Thyroid gland (tissue), 4 donors: ENCODE measurements around the gene CA10. TPM values are rescaled to one million over a fixed set of nuclear protein-coding genes. Genes with fewer than 3 reads are reported as not detected.

Experiments
- DNase-seq, 2 donors: peaks; one replicate each; pipeline ENCODE4 v3.0.0-alpha.2; 2019
- H3K27ac ChIP-seq, 3 donors: fragments of 200-600 bp; sonication (generic); 1 replicate in 2 of 3; 2 replicates in 1 of 3; pipeline ENCODE4 v1.5.1; 2016 to 2019; ENCODE audit warnings: mild to moderate bottlenecking in 1 of 3, moderate library complexity in 1 of 3
- H3K27me3 ChIP-seq: fragments of 200-600 bp; sonication (generic); one replicate; pipeline ENCODE4 v1.5.1; 2019
- H3K36me3 ChIP-seq, 2 donors: fragments of 200-600 bp; sonication (generic); one replicate each; pipeline ENCODE4 v1.5.1; 2016 to 2019
- H3K4me1 ChIP-seq, 2 donors: fragments of 200-600 bp; sonication (generic); one replicate each; pipeline ENCODE4 v1.5.1; 2017 to 2019
- H3K4me3 ChIP-seq, 3 donors: fragments of 200-600 bp; sonication (generic); replicated peaks in 1 of 3; 1 replicate in 2 of 3; 2 replicates in 1 of 3; pipeline ENCODE4 v1.5.1; 2016; ENCODE audit warnings: mild to moderate bottlenecking in 1 of 3
- H3K9me3 ChIP-seq: fragments of 200-600 bp; sonication (generic); one replicate; pipeline ENCODE4 v1.5.1; 2017
- CTCF ChIP-seq, 6 experiments: fragments of 200-600 bp in 3 of 6; fragments of 450-650 bp in 3 of 6; sonication (generic) in 3 of 6; IDR thresholded peaks; one replicate each; pipeline ENCODE4 v1.5.1; 2016 to 2019; ENCODE audit warnings: antibody characterized with exemption in 6 of 6, mild to moderate bottlenecking in 2 of 6, inconsistent platforms in 1 of 6, moderate library complexity in 1 of 6
- POLR2A ChIP-seq, 2 donors: fragments of 450-650 bp; IDR thresholded peaks; one replicate each; pipeline ENCODE4 v1.6.1; 2017; ENCODE audit warnings: antibody characterized with exemption in 2 of 2, mild to moderate bottlenecking in 2 of 2, moderate library complexity in 1 of 2
- WGBS, 2 donors: methylation state at CpG; one replicate each; pipeline ENCODE4 v1.1.5; 2017; 5-methylcytosine and 5-hydroxymethylcytosine counted together
- intact Hi-C: fragments of 100-400 bp; cut with DNase I; formaldehyde crosslinking; loops from one replicate; pipeline ENCODE4 v1.15.1; 2023
- total RNA-seq, 4 donors: library from RNA; depleted of rRNA; stranded (reverse); fragments of >200 nt; gene quantifications; one replicate each; pipeline ENCODE4 v1.2.3, GENCODE V29; 2016

Gene CA10
- total RNA-seq, 4 donors from 2014 or later: not detected

DNA sequence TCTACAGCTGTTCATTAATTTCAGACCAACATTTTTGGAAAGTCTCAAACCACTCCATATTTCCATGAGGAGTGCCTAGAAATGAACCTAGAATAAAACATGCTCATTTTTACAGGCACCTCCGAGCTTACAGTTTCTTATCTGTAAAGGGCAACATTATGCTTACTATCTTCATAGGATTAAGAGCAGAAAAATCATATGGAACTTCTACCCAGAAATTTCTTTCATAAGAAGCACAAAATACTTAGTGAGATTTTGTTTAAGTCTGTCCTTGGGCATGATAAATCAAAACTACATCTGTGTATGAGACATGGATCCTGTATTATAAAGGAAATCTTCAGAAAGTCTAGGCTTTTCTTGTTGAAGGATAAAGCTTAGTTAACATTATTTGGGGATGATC is 187.4 kb downstream of the CA10 start:
- H3K9me3 ChIP-seq: no peaks in the 10 kb centered on the region
- no peak overlapping the region for H3K27ac ChIP-seq
- intact Hi-C loops: no loop called here
- no peak for DNase-seq
- H3K36me3 ChIP-seq: no peaks in the 10 kb centered on the region
- TF ChIP-seq POLR2A (IDR thresholded peaks at IDR 0.05) (no peak), CTCF (IDR thresholded peaks at IDR 0.05) (no peak)
- H3K27me3 ChIP-seq: no peaks in the 10 kb centered on the region
- H3K4me3 ChIP-seq: no peak overlapping the region
- no peaks in the 10 kb centered on the region for H3K4me1 ChIP-seq
- whole genome bisulfite sequencing, 2 donors: 85 to 95% methylated on average over 1 of the region's 1 CpG

- no peaks in the 10 kb centered on the region for H3K4me1 ChIP-seq
- H3K9me3 ChIP-seq: no peaks in the 10 kb centered on the region
- no peak overlapping the region for H3K4me3 ChIP-seq
- TF ChIP-seq CTCF (IDR thresholded peaks at IDR 0.05) (no peak), POLR2A (IDR thresholded peaks at IDR 0.05) (no peak)
- DNase-seq: no peak
- H3K36me3 ChIP-seq: no peaks in the 10 kb centered on the region
- H3K27me3 ChIP-seq: no peaks in the 10 kb centered on the region
- no peak overlapping the region for H3K27ac ChIP-seq
- WGBS, 2 donors: 91 to 96% methylated on average over 7 of the region's 7 CpGs
- intact Hi-C loops: no loop called here
These were observed 196.8 kb downstream of the CA10 start for GRCh38 chr17:51961689-51962088.

DNA sequence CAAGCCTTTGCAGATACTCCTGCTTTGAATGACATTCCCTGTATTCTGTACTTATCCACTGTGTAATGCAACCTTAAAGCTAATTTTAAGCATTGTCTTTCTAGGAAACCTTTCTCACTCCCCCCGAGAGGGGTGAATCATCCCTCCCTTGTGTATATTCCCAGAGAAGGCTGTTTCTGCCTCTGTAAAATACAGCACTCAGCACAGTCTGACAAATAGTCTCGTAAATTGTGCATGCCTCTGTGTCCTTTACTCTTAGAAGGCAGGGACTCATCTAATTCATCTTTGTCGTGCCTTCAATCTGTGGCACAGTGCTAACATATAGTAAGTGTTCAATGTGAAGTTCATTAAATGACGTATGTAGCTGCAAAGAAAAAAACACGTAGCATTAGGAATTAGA is 200.7 kb downstream of the CA10 start:
- H3K36me3 ChIP-seq: no peaks in the 10 kb centered on the region
- 74 to 84% methylated on average over 5 of the region's 5 CpGs for WGBS, 2 donors
- TF ChIP-seq POLR2A (IDR thresholded peaks at IDR 0.05) (no peak), CTCF (IDR thresholded peaks at IDR 0.05) (no peak)
- no peak overlapping the region for H3K27ac ChIP-seq
- H3K4me1 ChIP-seq: no peaks in the 10 kb centered on the region
- no peaks in the 10 kb centered on the region for H3K27me3 ChIP-seq
- no peak for DNase-seq
- H3K9me3 ChIP-seq: no peaks in the 10 kb centered on the region
- no peak overlapping the region for H3K4me3 ChIP-seq
- intact Hi-C loops: no loop called here

- no peaks in the 10 kb centered on the region for H3K9me3 ChIP-seq
- WGBS, 2 donors: 69 to 74% methylated on average over 2 of the region's 2 CpGs
- H3K4me1 ChIP-seq: no peaks in the 10 kb centered on the region
- no peaks in the 10 kb centered on the region for H3K36me3 ChIP-seq
- H3K4me3 ChIP-seq: no peak overlapping the region
- intact Hi-C loops: no loop called here
- H3K27ac ChIP-seq: no peak overlapping the region
- no peaks in the 10 kb centered on the region for H3K27me3 ChIP-seq
- no peak for DNase-seq
- TF ChIP-seq CTCF (IDR thresholded peaks at IDR 0.05) (no peak), POLR2A (IDR thresholded peaks at IDR 0.05) (no peak)
These were observed 203.3 kb downstream of the CA10 start for GRCh38 chr17:51955245-51955644.

DNA sequence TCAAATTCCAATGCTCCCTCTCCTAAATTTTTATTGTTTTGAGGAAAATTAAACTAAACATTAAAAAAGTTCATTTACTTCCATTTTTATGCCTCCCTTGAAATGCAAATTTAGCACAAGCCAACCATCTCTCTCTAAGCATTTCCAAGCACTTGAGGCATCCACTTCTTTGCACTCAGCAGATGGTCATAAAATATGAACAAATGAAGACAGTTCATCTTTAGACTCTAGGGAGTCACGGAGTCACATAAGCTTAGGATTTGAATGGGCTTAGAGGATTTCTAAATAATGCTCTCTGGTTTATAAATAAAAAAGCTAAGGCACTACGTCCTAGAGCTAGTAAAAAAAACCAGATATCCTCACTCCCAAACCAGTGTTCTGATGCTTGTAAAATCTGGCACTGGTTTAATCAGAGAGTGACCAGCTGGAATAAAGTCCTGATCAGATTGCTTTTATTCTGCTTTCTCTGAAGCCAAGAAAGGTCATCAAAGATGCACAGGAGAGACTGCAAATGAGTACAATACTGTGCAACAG is 204.2 kb downstream of the CA10 start:
- Histone ChIP-seq H3K27ac (no peak overlapping the region), H3K9me3 (no peaks in the 10 kb centered on the region), H3K4me3 (no peak overlapping the region), H3K36me3 (no peaks in the 10 kb centered on the region), H3K27me3 (no peaks in the 10 kb centered on the region), H3K4me1 (no peaks in the 10 kb centered on the region)
- TF ChIP-seq CTCF (IDR thresholded peaks at IDR 0.05) (no peak), POLR2A (IDR thresholded peaks at IDR 0.05) (no peak)
- no peak for DNase-seq
- 31 to 40% methylated on average over 2 of the region's 2 CpGs for WGBS, 2 donors
- intact Hi-C loops: no loop called here
